ENCODE data around the gene SOS1. TPM values are rescaled to one million over a fixed set of nuclear protein-coding genes. Genes with fewer than 3 reads are reported as not detected.

Gene SOS1
- total and polyA plus RNA-seq, 2 of the 13 experiments (the other 11 are each of a cell fraction or from before 2014, with no cell fraction given) = 20.8 to 60.4 TPM

DNA sequence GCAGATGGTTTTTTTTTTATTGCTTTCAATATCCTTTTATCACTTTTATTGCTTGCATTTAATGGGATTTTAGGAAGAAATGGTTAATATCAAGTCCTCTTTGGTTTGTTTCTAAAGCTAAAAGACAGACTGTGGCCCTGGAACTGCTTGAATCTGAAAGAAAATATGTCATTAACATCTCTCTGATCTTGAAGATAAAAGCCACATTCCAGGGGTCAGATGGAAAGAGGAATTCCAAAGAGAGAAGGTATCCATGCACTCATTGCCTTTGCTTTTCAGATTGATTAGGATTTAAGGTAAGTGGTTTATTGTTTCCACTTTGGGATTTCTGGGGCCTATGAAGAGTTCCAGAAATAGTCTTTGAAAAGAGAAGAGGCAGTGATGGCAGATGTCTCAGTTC is 177.1 kb downstream of the SOS1 start (continued):
- TF ChIP-seq AHDC1 (CRISPR knock-in tag; IDR thresholded peaks at IDR 0.05; ENCODE audit: borderline replicate concordance) (no peak), ZBTB42 (CRISPR knock-in tag; IDR thresholded peaks at IDR 0.05) (no peak), ZSCAN5A (CRISPR knock-in tag; IDR thresholded peaks at IDR 0.05; ENCODE audit: borderline replicate concordance) (no peak), HOXA9 (CRISPR knock-in tag; IDR thresholded peaks at IDR 0.05; ENCODE audit: borderline replicate concordance) (no peak), PHB2 (IDR thresholded peaks at IDR 0.05; ENCODE audit: partially characterized antibody) (no peak), AHR (CRISPR knock-in tag; IDR thresholded peaks at IDR 0.05) (no peak), ZNF580 (CRISPR knock-in tag; IDR thresholded peaks at IDR 0.05; ENCODE audit: borderline replicate concordance, low read depth) (no peak), SMC3 (IDR thresholded peaks at IDR 0.05; ENCODE audit: low read length) (no peak), RFX3 (CRISPR knock-in tag; IDR thresholded peaks at IDR 0.05) (no peak)

Data from HepG2 (cell line).